Sigmoid colon (tissue), 7 donors: ENCODE results near the gene RNF157. TPM values are rescaled to one million over a fixed set of nuclear protein-coding genes. Genes with fewer than 3 reads are reported as not detected.

Experiments
- DNase-seq: peaks from one replicate; pipeline ENCODE4 v3.0.0-alpha.2; 2019
- H3K27ac ChIP-seq, 4 donors: fragments of 200-600 bp; sonication (generic); one replicate each; pipeline ENCODE4 v1.5.1; 2016 to 2019; ENCODE audit warnings: mild to moderate bottlenecking in 1 of 4
- H3K27me3 ChIP-seq, 3 donors: fragments of 200-600 bp; sonication (generic); one replicate each; pipeline ENCODE4 v1.5.1; 2019; ENCODE audit warnings: mild to moderate bottlenecking in 1 of 3
- H3K36me3 ChIP-seq, 4 donors: fragments of 200-600 bp; sonication (generic); one replicate each; pipeline ENCODE4 v1.5.1; 2016 to 2019
- H3K4me1 ChIP-seq, 4 donors: fragments of 200-600 bp; sonication (generic); one replicate each; pipeline ENCODE4 v1.5.1; 2017 to 2019
- H3K4me3 ChIP-seq, 4 donors: fragments of 200-600 bp; sonication (generic); one replicate each; pipeline ENCODE4 v1.5.1; 2017 to 2019; ENCODE audit warnings: mild to moderate bottlenecking in 2 of 4, moderate library complexity in 1 of 4
- H3K9me3 ChIP-seq, 4 donors: fragments of 200-600 bp in 3 of 4; sonication (generic) in 3 of 4; one replicate each; pipeline versions ENCODE4 v1.5.1 to v1.6.1; 2013 to 2019
- CTCF ChIP-seq, 4 experiments: fragments of 450-650 bp in 3 of 4; fragments of 200-600 bp in 1 of 4; IDR thresholded peaks; one replicate each; pipeline ENCODE4 v1.5.1; 2016 to 2019; ENCODE audit warnings: antibody characterized with exemption in 4 of 4, mild to moderate bottlenecking in 3 of 4, moderate library complexity in 2 of 4
- EP300 ChIP-seq, 4 donors: sonication (generic); formaldehyde crosslinking; IDR thresholded peaks; one replicate each; pipeline ENCODE4 v1.6.1; 2017; ENCODE audit warnings: antibody characterized with exemption in 4 of 4
- POLR2A ChIP-seq, 2 donors: fragments of 450-650 bp; IDR thresholded peaks; one replicate each; pipeline ENCODE4 v1.6.1; 2016; ENCODE audit warnings: antibody characterized with exemption in 2 of 2, mild to moderate bottlenecking in 2 of 2, moderate library complexity in 2 of 2
- POLR2AphosphoS5 ChIP-seq, 4 donors: sonication (generic); formaldehyde crosslinking; IDR thresholded peaks; one replicate each; pipeline ENCODE4 v1.6.1; 2017; ENCODE audit warnings: antibody characterized with exemption in 4 of 4
- WGBS, 2 donors: extraction: QIAGEN DNeasy Blood & Tissue Kit; methylation state at CpG; one replicate each; pipeline ENCODE4 v1.1.7; 2013; 5-methylcytosine and 5-hydroxymethylcytosine counted together
- intact Hi-C: fragments of 100-400 bp; cut with DNase I; formaldehyde crosslinking; loops from one replicate; pipeline ENCODE4 v1.15.1; 2023
- polyA plus RNA-seq, 3 donors: library from polyadenylated mRNA; stranded (reverse); fragments of 200-250 nt; gene quantifications; one replicate each; pipeline ENCODE4 v1.2.3, GENCODE V29; 2013
- total RNA-seq, 4 donors: library from RNA; depleted of rRNA; stranded (reverse); fragments of >200 nt; gene quantifications; one replicate each; pipeline ENCODE4 v1.1.0, GENCODE V29; 2016
- donor health status: healthy with polysubstance abuse.
- donor health status: Bipolar disorder and iron deficiency.
- donor health status: healthy.

RNF157 gene
- total and polyA plus RNA-seq, 7 donors, result 3.1 to 29.5 (median 6.0) TPM

DNA sequence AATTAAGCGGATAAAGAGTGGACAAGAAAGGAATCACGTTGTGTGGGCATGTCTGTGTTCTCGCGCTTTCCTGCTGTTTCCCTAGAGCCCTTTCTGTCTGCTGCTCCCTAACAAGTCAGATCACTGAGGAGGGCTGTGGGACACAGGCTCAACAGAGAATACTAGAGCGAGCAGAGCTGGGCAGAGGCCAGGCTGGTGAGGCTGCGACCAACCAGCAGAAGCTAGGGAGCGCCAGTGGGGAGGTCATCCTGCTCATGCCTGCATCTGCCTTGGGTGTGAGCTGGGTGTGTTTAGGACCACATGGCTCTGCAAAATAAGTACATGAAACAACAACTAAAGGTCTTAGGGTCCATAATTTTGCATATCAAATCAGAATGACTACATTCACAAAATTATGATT, 87.7 kb downstream of the RNF157 start:
- 88 to 90% methylated on average over 7 of the region's 7 CpGs for WGBS, 2 donors
- Histone ChIP-seq H3K4me1 (peaks cover 0 to 27% (median 19%) of the 10 kb centered on the region in 4 donors), H3K36me3 (no peaks in the 10 kb centered on the region), H3K9me3 (no peaks in the 10 kb centered on the region), H3K27me3 (no peaks in the 10 kb centered on the region), H3K27ac (no peak overlapping the region), H3K4me3 (no peak overlapping the region)
- TF ChIP-seq POLR2AphosphoS5 (IDR thresholded peaks at IDR 0.05), result no peak
- no peak for TF ChIP-seq CTCF (IDR thresholded peaks at IDR 0.05)
- no peak for TF ChIP-seq EP300 (IDR thresholded peaks at IDR 0.05)
- TF ChIP-seq POLR2A (IDR thresholded peaks at IDR 0.05), result no peak
- no peak for DNase-seq
- intact Hi-C loops, result no loop called here

GRCh38 chr17:76151896-76152454, 88.3 kb downstream of the RNF157 start:
- 86 to 94% methylated on average over 8 of the region's 8 CpGs for WGBS, 2 donors
- TF ChIP-seq POLR2A (IDR thresholded peaks at IDR 0.05), result no peak
- TF ChIP-seq EP300 (IDR thresholded peaks at IDR 0.05), result no peak
- TF ChIP-seq POLR2AphosphoS5 (IDR thresholded peaks at IDR 0.05), result no peak
- no peak for TF ChIP-seq CTCF (IDR thresholded peaks at IDR 0.05)
- H3K27ac ChIP-seq, result peak overlapping the region in 1 of 4 donors; percentile 78
- no peaks in the 10 kb centered on the region for H3K9me3 ChIP-seq
- no peaks in the 10 kb centered on the region for H3K27me3 ChIP-seq
- H3K4me1 ChIP-seq, result peaks cover 0 to 27% (median 19%) of the 10 kb centered on the region in 4 donors
- intact Hi-C loops, result no loop called here
- DNase-seq, result no peak
- H3K4me3 ChIP-seq, result no peak overlapping the region
- no peaks in the 10 kb centered on the region for H3K36me3 ChIP-seq

DNA sequence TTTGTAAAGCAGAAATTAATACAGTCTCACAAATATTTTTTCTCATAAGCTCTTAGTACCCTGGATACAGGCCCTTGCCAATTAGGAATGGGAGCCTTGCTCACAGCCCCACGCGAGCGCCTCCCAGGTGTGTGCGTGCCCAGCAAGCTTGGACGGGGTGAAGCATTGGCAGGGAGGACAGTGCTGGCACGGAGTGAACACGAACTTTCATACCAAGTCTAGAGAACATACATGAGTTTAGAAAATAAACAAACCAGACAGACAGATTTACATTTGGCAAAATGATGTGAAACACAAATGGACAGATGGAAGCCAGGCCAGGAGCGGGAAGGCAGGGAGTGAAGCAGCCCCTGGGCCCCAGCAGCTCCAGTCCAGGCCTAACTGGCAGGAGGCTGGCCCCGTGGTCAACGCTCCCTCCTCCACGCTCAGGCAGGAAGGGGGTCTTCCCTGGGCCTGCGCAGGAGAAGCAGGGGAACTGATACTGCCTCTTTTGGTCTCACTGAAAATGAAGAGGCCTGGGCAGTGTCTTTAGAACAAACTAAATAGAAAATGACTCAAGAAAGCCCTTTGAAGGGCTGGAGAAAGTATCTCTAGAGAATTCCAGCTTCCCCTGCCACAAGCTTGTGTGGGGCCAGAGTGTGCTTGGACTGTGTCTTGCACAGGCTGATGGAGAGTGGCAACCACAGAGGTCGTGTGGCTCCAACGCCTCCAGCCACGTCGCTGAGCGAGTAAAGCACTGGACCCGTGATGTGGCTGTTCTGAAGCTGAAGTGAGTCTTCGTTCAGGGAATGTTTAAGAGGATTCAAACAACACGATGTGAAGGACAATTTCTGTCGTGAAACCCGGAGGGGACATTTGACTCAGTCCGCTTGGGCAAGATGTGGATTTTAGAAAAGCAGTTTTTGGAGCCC, 89.3 kb downstream of the RNF157 start:
- WGBS, 2 donors, result 88 to 91% methylated on average over 23 of the region's 23 CpGs
- intact Hi-C loops, result no loop called here
- no peaks in the 10 kb centered on the region for H3K36me3 ChIP-seq
- H3K4me1 ChIP-seq, result peaks cover 0 to 27% (median 19%) of the 10 kb centered on the region in 4 donors
- no peak overlapping the region for H3K4me3 ChIP-seq
- peak overlapping the region; percentile 33 to 78 (median 52) for H3K27ac ChIP-seq
- H3K9me3 ChIP-seq, result no peaks in the 10 kb centered on the region
- DNase-seq, result no peak
- no peak for TF ChIP-seq POLR2A (IDR thresholded peaks at IDR 0.05)
- TF ChIP-seq CTCF (IDR thresholded peaks at IDR 0.05), result no peak
- peak in 2 of 4 donors; percentile 17 to 31 for TF ChIP-seq POLR2AphosphoS5 (IDR thresholded peaks at IDR 0.05)
- TF ChIP-seq EP300 (IDR thresholded peaks at IDR 0.05), result no peak
- no peaks in the 10 kb centered on the region for H3K27me3 ChIP-seq

- no peak for TF ChIP-seq POLR2A (IDR thresholded peaks at IDR 0.05)
- TF ChIP-seq POLR2AphosphoS5 (IDR thresholded peaks at IDR 0.05), result no peak
- TF ChIP-seq CTCF (IDR thresholded peaks at IDR 0.05), result no peak
- TF ChIP-seq EP300 (IDR thresholded peaks at IDR 0.05), result no peak
- H3K9me3 ChIP-seq, result no peaks in the 10 kb centered on the region
- H3K27me3 ChIP-seq, result no peaks in the 10 kb centered on the region
- no peaks in the 10 kb centered on the region for H3K36me3 ChIP-seq
- intact Hi-C loops, result no loop called here
- DNase-seq, result no peak
- WGBS, 2 donors, result 94 to 95% methylated on average over 10 of the region's 10 CpGs
- no peak overlapping the region for H3K27ac ChIP-seq
- H3K4me1 ChIP-seq, result peaks cover 0 to 27% (median 19%) of the 10 kb centered on the region in 4 donors
- no peak overlapping the region for H3K4me3 ChIP-seq
These were observed 91.1 kb downstream of the RNF157 start for GRCh38 chr17:76149214-76149613.
